ENCODE data around the gene WFDC2.

The WFDC2 gene

DNA sequence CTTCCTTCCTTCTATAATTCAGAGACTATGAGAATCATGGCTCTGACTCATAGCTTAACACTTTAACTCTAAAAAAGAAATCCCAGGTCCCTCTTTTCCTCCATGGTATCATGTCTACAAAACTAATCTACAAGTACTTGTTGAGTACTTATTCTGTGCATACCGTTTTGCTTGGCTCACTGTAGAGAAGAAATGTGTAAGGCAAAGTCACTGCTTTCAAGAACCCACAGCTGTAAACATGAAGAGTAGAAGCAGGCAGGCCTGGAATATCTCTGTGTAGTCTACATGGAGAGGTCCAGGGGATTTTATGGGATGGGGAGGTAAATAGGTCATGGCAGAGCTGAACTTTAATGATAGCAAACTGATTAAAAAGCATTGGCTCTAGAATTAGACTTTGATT, 32.0 kb downstream of the WFDC2 start:
- DNase-seq, result no peak

DNA sequence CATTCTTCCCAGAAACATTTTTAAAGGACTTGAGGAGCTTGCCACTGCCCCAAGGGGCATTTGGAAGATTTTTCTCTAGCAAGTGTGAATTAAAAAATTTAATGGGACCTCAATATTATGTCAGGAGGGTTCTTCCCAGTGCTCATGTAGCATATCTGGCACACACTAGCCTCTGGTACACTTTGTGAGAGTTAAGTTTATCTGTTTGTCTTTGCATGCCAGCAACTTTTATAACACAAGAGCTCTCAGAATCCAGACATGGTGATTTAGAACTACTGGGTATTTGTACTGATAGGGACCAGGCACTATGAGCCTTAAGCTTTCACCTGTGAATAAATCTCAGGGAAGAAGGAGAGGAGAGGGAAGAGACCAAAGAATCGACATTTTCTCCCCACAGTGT, 33.0 kb downstream of the WFDC2 start:
- DNase-seq, result no peak

DNA sequence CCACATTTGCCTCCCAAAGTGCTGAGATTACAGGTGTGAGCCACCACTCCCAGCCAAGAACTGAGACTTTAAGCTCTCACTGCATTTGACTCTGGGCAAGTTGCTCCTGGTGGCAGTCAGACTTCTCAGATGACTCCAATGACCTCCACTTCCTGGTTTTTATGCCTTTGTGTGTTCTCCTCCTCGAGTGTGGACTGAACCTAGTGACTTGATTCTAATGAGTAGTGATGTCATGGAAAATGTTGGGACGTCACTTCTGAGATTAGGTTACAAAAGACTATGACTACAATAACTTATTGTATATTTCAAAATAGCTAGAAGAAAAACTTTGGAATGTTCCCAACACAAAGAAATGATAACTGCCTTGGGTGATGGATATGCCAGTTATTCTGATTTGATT, 33.9 kb downstream of the WFDC2 start:
- DNase-seq, result no peak

DNA sequence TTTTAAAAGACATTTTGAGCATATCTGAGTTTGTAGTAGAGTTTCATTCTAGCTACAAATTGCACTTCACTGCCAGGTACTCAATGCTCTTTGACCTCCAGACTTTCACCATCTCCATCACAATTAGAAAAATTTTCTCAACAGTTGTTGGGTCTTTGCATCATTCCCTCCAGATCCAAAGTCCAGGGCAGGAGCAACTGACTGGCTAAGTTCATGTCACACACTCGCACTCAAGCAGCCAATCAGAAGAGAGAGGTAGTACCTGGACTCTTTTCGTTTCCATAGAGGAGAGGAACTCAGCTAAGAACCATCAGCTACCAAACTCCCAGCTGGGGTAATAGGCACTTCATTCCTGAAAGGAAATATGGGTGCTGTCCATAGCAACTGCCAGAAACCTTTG, 36.8 kb downstream of the WFDC2 start:
- no peak for DNase-seq

DNA sequence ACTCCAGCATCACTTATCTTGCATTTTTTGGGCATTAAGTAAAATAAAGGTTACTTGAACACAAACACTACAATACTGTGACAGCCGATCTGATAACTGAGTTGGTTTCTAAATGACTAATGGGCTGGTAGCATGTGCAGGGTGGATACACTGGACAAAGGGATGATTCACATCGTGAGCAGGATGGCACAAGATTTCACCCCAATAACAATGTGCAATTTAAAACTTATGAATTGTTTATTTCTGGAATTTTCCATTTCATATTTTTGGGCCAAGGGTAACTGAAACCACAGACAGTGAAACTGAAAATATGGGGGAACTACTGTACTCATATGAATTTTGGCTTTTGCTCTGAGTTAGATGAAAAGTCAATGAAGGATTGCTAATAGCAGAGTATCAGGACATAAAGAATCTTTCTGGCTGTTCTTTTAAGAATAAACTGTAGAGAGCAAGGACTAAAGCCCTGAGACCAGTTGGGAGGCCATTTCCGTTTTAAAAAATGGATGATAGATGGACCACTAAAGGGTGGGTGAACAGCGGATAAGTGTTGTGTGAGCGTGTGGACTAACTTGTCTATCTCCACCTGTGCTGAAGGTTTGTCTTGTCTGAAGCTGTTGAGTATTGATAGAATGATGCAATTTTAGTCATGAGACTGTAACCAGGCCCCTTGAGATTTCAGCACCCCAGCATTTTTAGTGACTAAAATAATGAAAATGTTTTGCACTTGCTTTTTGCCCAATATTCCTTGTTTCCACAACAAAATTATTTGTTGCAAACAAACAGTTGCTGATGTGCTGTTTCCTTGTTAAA, 37.7 kb downstream of the WFDC2 start:
- no peak for DNase-seq

DNA sequence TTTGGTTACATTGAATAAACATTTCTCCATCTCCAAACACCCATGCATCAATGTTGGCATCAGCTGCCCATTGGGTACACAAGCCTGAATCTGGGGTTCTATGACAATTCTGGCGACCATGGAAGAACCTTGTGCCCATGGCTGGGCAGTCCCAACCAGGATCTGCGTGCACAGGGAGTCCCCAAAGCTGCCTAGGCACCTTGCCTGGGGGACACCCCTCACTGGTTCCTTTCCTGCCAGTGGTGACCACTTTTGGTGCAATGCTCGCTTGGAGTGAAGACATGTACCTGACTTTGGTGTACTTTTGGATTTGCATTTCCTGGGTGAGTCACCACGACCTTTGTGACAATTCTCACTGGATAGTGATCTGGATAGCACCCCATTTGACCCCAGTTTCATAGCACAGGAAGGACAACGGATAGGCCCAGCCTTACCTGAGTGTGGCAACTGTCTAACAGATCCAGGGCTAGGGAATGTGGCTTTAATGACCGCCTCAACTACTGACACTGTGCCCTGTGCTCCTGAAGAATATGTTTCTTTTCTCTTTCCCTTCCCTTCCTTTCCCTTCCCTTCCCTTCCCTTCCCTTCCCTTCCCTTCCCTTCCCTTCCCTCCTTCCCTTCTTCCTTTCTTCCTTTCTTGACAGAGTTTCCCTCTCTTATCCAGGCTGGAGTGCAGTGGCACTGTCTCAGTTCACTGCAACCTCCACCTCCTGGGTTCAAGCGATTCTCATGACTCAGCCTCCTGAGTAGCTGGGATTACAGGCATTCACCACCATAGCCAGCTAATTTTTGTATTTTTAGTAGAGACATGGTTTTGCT, 38.7 kb downstream of the WFDC2 start:
- DNase-seq, result no peak

DNA sequence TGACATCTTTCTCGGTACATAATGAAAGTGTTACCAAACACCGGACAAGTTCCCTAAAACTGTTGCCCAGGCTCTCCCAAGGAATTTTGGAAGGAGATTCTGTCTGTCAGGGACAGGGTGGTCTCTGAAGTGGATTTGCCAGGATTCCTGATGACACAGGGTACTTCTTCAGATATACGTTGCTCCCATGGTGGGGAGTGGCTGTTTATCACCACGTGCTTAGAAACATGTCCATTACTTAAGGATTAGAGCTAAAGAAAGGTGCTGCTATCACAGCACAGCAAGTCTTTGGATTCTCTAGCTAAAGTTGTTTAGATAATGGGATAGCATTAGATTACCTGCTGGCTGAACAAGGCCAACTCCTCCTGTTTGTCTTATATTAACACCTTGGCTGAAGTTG, 39.5 kb downstream of the WFDC2 start:
- no peak for DNase-seq

DNA sequence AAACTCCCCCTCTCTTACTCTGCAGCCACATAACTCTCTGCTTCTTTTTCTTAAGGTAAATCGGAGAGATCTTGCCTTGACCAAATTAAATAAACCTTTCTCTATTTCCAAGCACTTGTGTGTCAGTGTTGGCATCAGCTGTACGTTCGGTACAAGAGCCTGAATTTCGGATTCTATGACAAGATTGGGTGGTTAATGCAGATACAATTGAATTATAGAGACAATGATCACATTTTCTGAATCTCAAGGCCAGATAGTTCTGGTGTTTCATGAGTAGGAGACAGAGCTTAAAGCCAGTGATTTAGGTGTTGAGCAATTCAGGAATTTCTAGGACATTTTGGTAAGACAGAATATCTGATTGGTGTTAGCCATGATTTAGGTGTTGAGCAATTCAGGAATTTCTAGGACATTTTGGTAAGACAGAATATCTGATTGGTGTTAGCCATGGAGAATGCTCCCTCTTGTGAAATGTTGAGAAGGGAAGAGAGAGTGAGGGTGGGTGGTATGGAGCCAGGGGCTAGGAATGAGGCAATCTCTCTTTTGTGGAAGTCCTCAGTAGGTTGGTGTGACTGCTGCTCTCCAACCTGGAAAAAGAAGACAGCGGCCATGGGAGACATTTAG, 40.8 kb downstream of the WFDC2 start:
- no peak for DNase-seq

DNA sequence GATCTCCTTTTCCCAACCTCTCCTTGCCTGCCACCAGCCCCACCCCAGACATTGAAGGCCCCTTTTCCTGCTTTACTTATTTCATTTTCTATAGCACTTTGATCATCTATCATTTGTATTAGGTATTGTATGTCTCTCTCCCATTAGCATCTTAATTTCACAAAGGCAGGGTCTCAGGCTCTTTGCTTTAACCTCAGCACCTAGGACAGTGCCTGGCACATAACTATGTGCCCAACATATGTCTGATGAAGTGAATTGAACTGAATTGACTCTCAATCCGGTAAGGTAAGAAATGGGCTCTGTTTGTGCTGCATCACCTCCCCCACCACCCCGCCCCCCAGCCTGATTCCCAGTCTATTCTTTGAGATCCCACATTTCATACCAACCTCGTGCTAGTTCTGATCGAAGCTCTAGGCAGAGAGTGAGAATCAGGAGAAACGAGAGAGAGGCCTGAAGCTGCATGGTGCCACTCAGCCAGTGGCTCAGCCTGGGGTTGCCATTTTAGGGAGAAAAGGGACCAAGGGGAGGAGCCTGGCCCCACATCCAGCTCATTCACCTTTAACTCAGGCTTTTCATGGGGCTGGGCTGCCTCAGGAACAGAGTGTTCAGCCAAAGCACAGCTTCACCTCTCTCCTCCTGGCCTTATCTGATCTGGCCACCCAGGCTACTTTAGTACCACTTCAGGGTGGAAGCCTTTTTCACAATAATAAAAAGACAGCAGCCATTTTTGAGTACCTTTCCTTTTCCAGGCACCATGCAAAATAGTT, 45.8 kb downstream of the WFDC2 start, which contains the start of gene SPINT3:
Gene SPINT3 (minus strand): TSS at position 476 of the 767 bp plus-strand sequence. CDS start 14 bp downstream, at position 462.
- no peak for DNase-seq

DNA sequence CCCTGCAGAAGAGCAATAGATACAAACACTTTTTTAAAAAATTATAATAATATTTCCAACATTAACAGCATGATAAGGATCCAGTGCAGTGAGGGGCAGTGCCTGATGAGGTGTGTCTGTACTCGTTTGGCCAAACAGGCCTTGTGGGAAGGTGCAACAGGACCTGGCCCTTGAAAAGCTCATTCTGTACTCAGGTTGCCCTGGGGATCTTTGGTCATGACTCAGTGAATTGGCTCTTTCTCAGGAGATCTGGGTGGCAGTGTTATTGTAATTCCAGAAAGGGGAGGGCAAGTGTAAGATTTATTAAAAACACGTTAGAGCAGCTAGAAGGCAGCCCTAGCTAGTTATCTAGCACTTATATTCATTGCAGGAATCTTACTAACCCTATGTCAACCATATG, 48.7 kb downstream of the WFDC2 start:
- DNase-seq, result peak; percentile 60

DNA sequence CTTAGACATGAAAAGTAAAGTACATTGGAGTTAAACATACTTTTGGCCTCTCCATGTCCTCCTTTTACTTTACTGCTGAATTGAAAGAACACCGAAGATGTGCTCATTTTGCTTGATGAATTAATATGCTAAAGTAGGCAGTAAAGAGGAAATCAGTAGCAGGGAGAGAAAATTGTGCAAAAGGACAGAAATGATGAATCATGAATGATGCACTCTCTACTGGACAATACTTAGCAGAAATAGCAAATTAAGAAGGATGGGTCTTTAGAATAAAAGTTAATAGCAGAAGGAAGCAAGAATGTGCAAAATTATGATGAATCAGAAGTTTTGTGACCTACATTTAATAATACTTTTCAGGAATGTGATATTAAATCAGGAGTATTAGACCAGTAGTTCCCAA, 54.3 kb downstream of the WFDC2 start:
- no peak for DNase-seq

DNA sequence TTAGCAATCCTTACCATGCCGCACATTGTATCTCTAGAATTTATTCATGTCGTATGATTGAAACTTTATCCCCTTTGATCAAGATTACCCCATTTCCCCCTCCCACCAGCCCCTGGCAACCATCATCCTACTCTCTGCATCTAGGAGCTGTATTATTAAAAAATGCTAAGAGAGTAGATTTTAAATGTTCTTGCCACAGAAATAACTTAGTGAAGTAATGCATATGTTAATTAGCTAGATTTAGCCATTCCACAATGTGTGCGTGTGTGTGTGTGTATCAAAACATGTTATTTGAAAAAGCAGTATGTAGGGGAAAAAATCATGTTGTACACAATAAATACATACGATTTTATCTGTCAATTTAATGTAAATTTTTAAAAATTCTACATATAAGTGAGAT, 57.7 kb downstream of the WFDC2 start:
- no peak for DNase-seq

Data from islet precursor cell (in vitro differentiated cells).